Large intestine (tissue), 1 donor: Measurements from ENCODE around the gene ABI3. TPM values are rescaled to one million over a fixed set of nuclear protein-coding genes. Genes with fewer than 3 reads are reported as not detected.

Experiments
- polyA plus RNA-seq: library from polyadenylated mRNA; unstranded; fragments of 120-200 nt; gene quantifications from one replicate; pipeline ENCODE4 v1.2.1, GENCODE V29; 2013

Gene ABI3
- polyA plus RNA-seq, 1 donor, result 9.3 TPM

Other genes with a start within 250 kb of the ABI3 start
- gene GIP, start 242.1 kb upstream of the ABI3 start, polyA plus RNA-seq, result 98.8 TPM
- gene IGF2BP1, start 213.3 kb upstream of the ABI3 start, polyA plus RNA-seq, result 30.7 TPM
- 2.6 TPM for gene B4GALNT2, start 77.9 kb upstream of the ABI3 start, polyA plus RNA-seq
- 4.2 TPM for gene GNGT2, start 133 bp upstream of the ABI3 start, polyA plus RNA-seq
- 2.3 TPM for gene PHOSPHO1, start 20.1 kb downstream of the ABI3 start, polyA plus RNA-seq
- 20.1 TPM for gene ZNF652, start 151.5 kb downstream of the ABI3 start, polyA plus RNA-seq
- 160 TPM for gene PHB1, start 204.2 kb downstream of the ABI3 start, polyA plus RNA-seq